HCT116 (cell line): ENCODE results near the gene SND1. TPM values are rescaled to one million over a fixed set of nuclear protein-coding genes. Genes with fewer than 3 reads are reported as not detected.

Experiments
- ATAC-seq: fragments of 200-7000 bp; cut with Tn5 transposase; 2 replicates; pipeline ENCODE4 v1.9.1; 2020; ENCODE audit warnings: mild to moderate bottlenecking, moderate library complexity
- BruUV-seq: library from RNA; stranded (reverse); fragments of 400-500 nt; replicated peaks from 2 replicates; lab custom pipeline; 2021; lab: Mats Ljungman, UMichigan
- CTCF ChIA-PET: fragments of 300-600 bp; sonication (Branson Sonifier 250); formaldehyde crosslinking; loops from one replicate; lab custom pipeline; 2021; ENCODE audit warnings: antibody characterized with exemption; lab: Charles Lee
- POLR2A ChIA-PET: fragments of 300-600, 350-600 bp; sonication (Branson Sonifier 250); formaldehyde crosslinking; loops from one replicate; lab custom pipeline; 2021; ENCODE audit warnings: antibody characterized with exemption; lab: Charles Lee
- RAD21 ChIA-PET, 2 experiments: fragments of 300-600 bp; sonication (Branson Sonifier 250); formaldehyde crosslinking; loops; one replicate each; lab custom pipeline; 2023; ENCODE audit warnings: low total read pairs in 2 of 2; ENCODE audit not compliant: uncharacterized antibody in 2 of 2, unreplicated experiment in 2 of 2, low non-redundant PET in 1 of 2; lab: Charles Lee
- DNase-seq: peaks from one replicate; pipeline ENCODE4 v3.0.0-alpha.2; 2010; ENCODE audit warnings: low read depth, low spot score
- H2AFZ ChIP-seq: fragments of 200-600 bp; shearing (Covaris generic), sonication (generic); 2 replicates; pipeline ENCODE4 v1.6.1; 2017; ENCODE audit warnings: low read depth, mixed run types, mixed read lengths, antibody characterized with exemption, low read length; ENCODE audit not compliant: poor library complexity, severe bottlenecking
- H3K27ac ChIP-seq: 2 replicates; pipeline ENCODE4 v1.5.1; 2012; ENCODE audit warnings: low read depth, low read length
- H3K27me3 ChIP-seq: fragments of 200-600 bp; sonication (generic); 2 replicates; pipeline ENCODE4 v1.6.1; 2016; ENCODE audit warnings: mixed run types, low read length, mixed read lengths; ENCODE audit not compliant: insufficient read depth
- H3K36me3 ChIP-seq, 2 experiments: fragments of 200-500 bp in 1 of 2; fragments of 200-600 bp in 1 of 2; sonication (Bioruptor generic) in 1 of 2; sonication (generic) in 1 of 2; 2 replicates each; pipeline versions ENCODE4 v1.5.1 to v1.6.1; 2014 to 2016; ENCODE audit warnings: low read length in 2 of 2, inconsistent platforms in 1 of 2, mixed read lengths in 1 of 2, mixed run types in 1 of 2; ENCODE audit not compliant: insufficient read depth in 2 of 2, control insufficient read depth in 1 of 2
- H3K4me1 ChIP-seq, 2 experiments: fragments of 200-600 bp in 1 of 2; sonication (generic) in 1 of 2; 2 replicates each; pipeline versions ENCODE4 v1.5.1 to v1.6.1; 2012 to 2017; ENCODE audit warnings: low read length in 2 of 2, inconsistent platforms in 1 of 2, mild to moderate bottlenecking in 1 of 2, mixed read lengths in 1 of 2, mixed run types in 1 of 2, moderate library complexity in 1 of 2; ENCODE audit not compliant: insufficient read depth in 2 of 2, control insufficient read depth in 1 of 2
- H3K4me2 ChIP-seq: fragments of 200-600 bp; sonication (generic); 2 replicates; pipeline ENCODE4 v1.6.1; 2017; ENCODE audit warnings: mixed run types, low read length, mixed read lengths
- H3K4me3 ChIP-seq, 2 experiments: fragments of 200-600 bp in 1 of 2; sonication (generic) in 1 of 2; replicated peaks in 1 of 2; 2 replicates each; pipeline ENCODE4 v1.5.1; 2011 to 2016; ENCODE audit warnings: low read length in 2 of 2, control low read depth in 1 of 2, low read depth in 1 of 2, mild to moderate bottlenecking in 1 of 2, mixed read lengths in 1 of 2, mixed run types in 1 of 2
- H3K79me2 ChIP-seq: fragments of 200-600 bp; sonication (generic); 2 replicates; pipeline ENCODE4 v1.6.1; 2017; ENCODE audit warnings: mild to moderate bottlenecking, mixed run types, low read length, moderate library complexity, mixed read lengths; ENCODE audit not compliant: insufficient read depth
- H3K9ac ChIP-seq: fragments of 200-600 bp; sonication (generic); 2 replicates; pipeline ENCODE4 v1.6.1; 2016; ENCODE audit warnings: low read length, mixed read lengths
- H3K9me2 ChIP-seq: fragments of 200-600 bp; sonication (generic), shearing (Covaris generic); 2 replicates; pipeline ENCODE4 v1.6.1; 2017; ENCODE audit warnings: mixed run types, mild to moderate bottlenecking, moderate library complexity; ENCODE audit not compliant: insufficient read depth
- H3K9me3 ChIP-seq, 2 experiments: fragments of 200-500 bp in 1 of 2; fragments of 200-600 bp in 1 of 2; sonication (Bioruptor generic) in 1 of 2; sonication (generic) in 1 of 2; 2 replicates each; pipeline ENCODE4 v1.6.1; 2014 to 2017; ENCODE audit warnings: low read length in 2 of 2, mixed read lengths in 2 of 2, inconsistent platforms in 1 of 2, low read depth in 1 of 2, mild to moderate bottlenecking in 1 of 2, mixed run types in 1 of 2, moderate library complexity in 1 of 2; ENCODE audit not compliant: control insufficient read depth in 1 of 2, insufficient read depth in 1 of 2
- H4K20me1 ChIP-seq: fragments of 200-600 bp; sonication (generic), shearing (Covaris generic); 2 replicates; pipeline ENCODE4 v1.6.1; 2017; ENCODE audit warnings: mixed run types, mild to moderate bottlenecking, moderate library complexity; ENCODE audit not compliant: insufficient read depth
- ATF3 ChIP-seq: IDR thresholded peaks from 2 replicates; pipeline ENCODE4 v1.6.1; 2012
- CTCF ChIP-seq, 3 experiments: fragments of 200-600 bp in 1 of 3; sonication (generic) in 1 of 3; IDR thresholded peaks in 2 of 3; conservative IDR thresholded peaks in 1 of 3; 2 replicates each; pipeline ENCODE4 v1.5.1; 2012 to 2017; ENCODE audit warnings: low read depth in 2 of 3, low read length in 2 of 3, antibody characterized with exemption in 1 of 3, borderline replicate concordance in 1 of 3, control low read depth in 1 of 3, mild to moderate bottlenecking in 1 of 3, mixed read lengths in 1 of 3, mixed run types in 1 of 3, moderate library complexity in 1 of 3; ENCODE audit not compliant: insufficient read depth in 1 of 3
- EGR1 ChIP-seq: IDR thresholded peaks from 2 replicates; pipeline ENCODE4 v1.6.1; 2012; ENCODE audit warnings: low read depth
- FOSL1 ChIP-seq: IDR thresholded peaks from 2 replicates; pipeline ENCODE4 v1.6.1; 2012; ENCODE audit warnings: low read depth
- RAD21 ChIP-seq: IDR thresholded peaks from 2 replicates; pipeline ENCODE4 v1.6.1; 2012; ENCODE audit warnings: low read depth, mild to moderate bottlenecking
- REST ChIP-seq: IDR thresholded peaks from 2 replicates; pipeline ENCODE4 v1.6.1; 2012; ENCODE audit warnings: low read depth
- SIN3A ChIP-seq: IDR thresholded peaks from 2 replicates; pipeline ENCODE4 v1.6.1; 2012; ENCODE audit warnings: low read depth
- YY1 ChIP-seq: IDR thresholded peaks from 2 replicates; pipeline ENCODE4 v1.6.1; 2011; ENCODE audit warnings: low read length, low read depth, moderate library complexity, mild to moderate bottlenecking; ENCODE audit not compliant: insufficient replicate concordance; ENCODE audit errors: extremely low read depth
- ZNF274 ChIP-seq: fragments of 200-500 bp; sonication (Bioruptor generic); IDR thresholded peaks from 2 replicates; pipeline ENCODE4 v1.6.1; 2014; ENCODE audit warnings: mild to moderate bottlenecking, low read depth, low read length, inconsistent platforms
- intact Hi-C: fragments of 100-400 bp; cut with micrococcal nuclease; formaldehyde crosslinking; loops from 2 replicates; pipeline ENCODE4 v1.10.0; 2022
- total RNA-seq: library from RNA; stranded (reverse); gene quantifications from one replicate; pipeline ENCODE4 v1.2.1, GENCODE V29; 2021; ENCODE audit not compliant: unreplicated experiment

Gene SND1
- total RNA-seq, 1 experiment from 2014 or later = 169 TPM

- Histone ChIP-seq H3K27ac (no peak overlapping the region), H3K36me3 (no peaks in the 10 kb centered on the region), H3K9me3 (no peaks in the 10 kb centered on the region), H3K9me2 (no peaks in the 10 kb centered on the region), H3K4me1 (no peaks in the 10 kb centered on the region), H3K4me2 (no peak overlapping the region), H3K79me2 (0 out of 2 replicates have a peak, but pooled peaks cover 5% of the 10 kb centered on the region), H3K9ac (no peak overlapping the region), H3K27me3 (no peaks in the 10 kb centered on the region), H3K4me3 (no peak overlapping the region), H2AFZ (no peak overlapping the region), H4K20me1 (no peaks in the 10 kb centered on the region)
- BruUV-seq = no TSS peak
- intact Hi-C loops = no loop called here
- ChIA-PET RAD21 (no interaction called here), POLR2A (no interaction called here), CTCF (interaction anchor here (1.0 kb wide), 1 partner anchor 11 kb away, joined by 4 read pairs; no protein-coding TSS in a partner anchor)
- TF ChIP-seq ATF3 = no peak
- TF ChIP-seq CTCF (IDR thresholded peaks at IDR 0.05 in 2 of 3, conservative IDR thresholded peaks at IDR 0.05 in 1 of 3; ENCODE audit: borderline replicate concordance in 1 of 3, insufficient read depth in 1 of 3, low read depth in 2 of 3, low read length in 2 of 3) = 0 out of 6 replicates have a peak, but pooled peaks of 1 of the 3 experiments have one; percentile 16
- 0 out of 2 replicates have a peak, but pooled peaks have one; percentile 19 for TF ChIP-seq RAD21
- ATAC-seq (peak; percentile 75), DNase-seq (no peak)
Measured at GRCh38 chr7:128010391-128011127, 358.6 kb downstream of the SND1 start.

- Histone ChIP-seq H3K4me1 (no peaks in the 10 kb centered on the region), H3K9me2 (no peaks in the 10 kb centered on the region), H3K9ac (no peak overlapping the region), H3K36me3 (no peaks in the 10 kb centered on the region), H3K79me2 (0 out of 2 replicates have a peak, but pooled peaks cover 5% of the 10 kb centered on the region), H3K27me3 (no peaks in the 10 kb centered on the region), H4K20me1 (no peaks in the 10 kb centered on the region), H3K9me3 (no peaks in the 10 kb centered on the region), H2AFZ (no peak overlapping the region), H3K4me2 (no peak overlapping the region), H3K4me3 (no peak overlapping the region), H3K27ac (no peak overlapping the region)
- ChIA-PET CTCF (interaction anchor here (1.0 kb wide), 1 partner anchor 10 kb away, joined by 4 read pairs; no protein-coding TSS in a partner anchor), POLR2A (no interaction called here), RAD21 (no interaction called here)
- intact Hi-C loops = no loop called here
- BruUV-seq = no TSS peak
- DNase-seq (no peak), ATAC-seq (no peak)
- TF ChIP-seq EGR1 = no peak
- TF ChIP-seq SIN3A = no peak
- no peak for TF ChIP-seq ZNF274
- no peak for TF ChIP-seq REST
- TF ChIP-seq FOSL1 = no peak
- no peak for TF ChIP-seq YY1
Measured at GRCh38 chr7:128011131-128011661, 359.2 kb downstream of the SND1 start.
